ENCODE results near the gene AP4E1.
A peak's percentile ranks its signal among the peaks of the same experiment; 100 is the strongest.

Gene AP4E1

DNA sequence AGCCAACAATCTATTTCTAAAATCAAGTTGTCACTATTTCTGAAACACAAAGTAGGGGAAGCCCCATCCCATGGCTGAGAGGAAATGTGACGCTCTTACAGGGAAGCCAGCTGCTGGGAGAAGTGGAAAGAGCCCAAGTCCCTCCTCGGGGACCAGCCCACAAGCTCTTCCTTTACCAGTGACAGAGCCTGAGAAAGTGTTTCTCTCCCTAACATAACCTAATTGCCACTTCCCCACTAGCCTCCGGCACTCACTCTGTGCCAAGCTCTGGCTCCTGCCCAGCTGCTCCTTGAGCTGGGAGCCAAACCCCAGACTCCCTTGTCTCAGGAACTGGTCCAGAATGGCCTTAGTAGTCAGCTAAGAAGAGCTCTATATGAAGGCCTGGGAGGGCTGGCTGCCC lies 143.3 kb downstream of the AP4E1 start:
- no peak for TF ChIP-seq JUND (IDR thresholded peaks at IDR 0.05; ENCODE audit: low read depth)
- DNase-seq (ENCODE audit: low read depth in 1 of 2, low spot score in 1 of 2), result peak in 1 of 2 experiments; percentile 66
- in situ Hi-C loops (cut with HindIII; ENCODE audit: low pct_unique_long_range_greater_than_20kb, low sequenced_read_pairs), result no loop called here

GRCh38 chr15:51053571-51053970 lies 145.1 kb downstream of the AP4E1 start:
- TF ChIP-seq JUND (IDR thresholded peaks at IDR 0.05; ENCODE audit: low read depth), result no peak
- DNase-seq (ENCODE audit: low read depth in 1 of 2, low spot score in 1 of 2), result no peak
- in situ Hi-C loops (cut with HindIII; ENCODE audit: low pct_unique_long_range_greater_than_20kb, low sequenced_read_pairs), result no loop called here

DNA sequence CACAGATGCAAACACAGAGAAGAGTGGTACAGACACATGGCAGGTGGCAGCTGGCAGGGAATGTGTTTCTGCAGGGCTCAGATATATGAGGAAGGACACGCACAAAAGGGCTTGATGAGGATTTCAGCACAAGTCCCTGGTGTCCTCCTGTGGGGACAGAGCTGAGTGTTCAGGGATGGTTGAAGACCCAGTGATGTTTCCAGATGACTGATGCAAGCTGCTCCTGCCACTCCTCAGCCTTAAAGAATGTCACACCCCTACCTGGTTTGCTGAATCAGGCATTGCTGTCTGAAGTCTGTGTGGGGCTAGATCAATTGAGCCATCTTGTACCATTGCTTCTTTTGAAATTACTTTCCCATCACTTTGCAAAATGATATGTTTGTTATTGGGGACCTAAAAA lies 146.1 kb downstream of the AP4E1 start:
- no peak for DNase-seq (ENCODE audit: low read depth in 1 of 2, low spot score in 1 of 2)
- TF ChIP-seq JUND (IDR thresholded peaks at IDR 0.05; ENCODE audit: low read depth), result no peak
- in situ Hi-C loops (cut with HindIII; ENCODE audit: low pct_unique_long_range_greater_than_20kb, low sequenced_read_pairs), result no loop called here

All from T47D (cell line).